HepG2 (cell line): ENCODE measurements around the gene CCNDBP1. TPM values are rescaled to one million over a fixed set of nuclear protein-coding genes. Genes with fewer than 3 reads are reported as not detected.
A peak's percentile ranks its signal among the peaks of the same experiment; 100 is the strongest.

Experiments
- CBFB ChIP-seq: sonication (generic); formaldehyde crosslinking; IDR thresholded peaks from 2 replicates; pipeline ENCODE4 v1.4.0; 2020; ENCODE audit warnings: missing genetic modification reagents
- CHD2 ChIP-seq: IDR thresholded peaks from 2 replicates; pipeline ENCODE4 v1.6.1; 2011; ENCODE audit warnings: low read depth, low read length, improper control_type of control experiment
- ETV6 ChIP-seq: sonication (generic); formaldehyde crosslinking; conservative IDR thresholded peaks from 2 replicates; pipeline ENCODE4 v1.4.0; 2020; ENCODE audit warnings: missing genetic modification reagents
- GABPB1 ChIP-seq: IDR thresholded peaks from 2 replicates; pipeline ENCODE4 v1.6.1; 2016; ENCODE audit warnings: mild to moderate bottlenecking, missing genetic modification reagents, moderate library complexity, missing compliant biosample characterization
- SPEN ChIP-seq: sonication (generic); formaldehyde crosslinking; IDR thresholded peaks from 2 replicates; pipeline ENCODE4 v1.5.1; 2020; ENCODE audit warnings: low read depth, mild to moderate bottlenecking, missing genetic modification reagents
- TCF12 ChIP-seq, 2 experiments: fragments of 450-650 bp in 1 of 2; sonication (generic) in 1 of 2; formaldehyde crosslinking in 1 of 2; IDR thresholded peaks; 2 replicates each; pipeline versions ENCODE4 v1.6.1 to v1.8.0; 2017 to 2022; ENCODE audit warnings: antibody characterized with exemption in 1 of 2, mild to moderate bottlenecking in 1 of 2, missing genetic modification reagents in 1 of 2, moderate library complexity in 1 of 2
- THAP11 ChIP-seq: IDR thresholded peaks from 2 replicates; pipeline ENCODE4 v1.6.1; 2016; ENCODE audit warnings: missing biosample characterization, missing genetic modification reagents
- ZNF136 ChIP-seq: sonication (generic); formaldehyde crosslinking; IDR thresholded peaks from 2 replicates; pipeline ENCODE4 v1.8.1; 2022; ENCODE audit warnings: low read depth, mild to moderate bottlenecking, moderate library complexity, missing genetic modification reagents
- ZNF232 ChIP-seq: sonication (generic); formaldehyde crosslinking; IDR thresholded peaks from 2 replicates; pipeline ENCODE4 v1.4.0; 2020; ENCODE audit warnings: missing genetic modification reagents, borderline replicate concordance
- ZNF430 ChIP-seq: sonication (generic); formaldehyde crosslinking; IDR thresholded peaks from 2 replicates; pipeline ENCODE4 v1.9.0; 2021; ENCODE audit warnings: mild to moderate bottlenecking, missing genetic modification reagents
- ZNF432 ChIP-seq: sonication (generic); formaldehyde crosslinking; IDR thresholded peaks from 2 replicates; pipeline ENCODE4 v1.5.0; 2020; ENCODE audit warnings: missing genetic modification reagents, mild to moderate bottlenecking, borderline replicate concordance
- ZNF510 ChIP-seq: sonication (generic); formaldehyde crosslinking; IDR thresholded peaks from 2 replicates; pipeline ENCODE4 v1.4.0; 2020; ENCODE audit warnings: low read depth, mild to moderate bottlenecking, missing genetic modification reagents
- ZNF577 ChIP-seq: sonication (generic); formaldehyde crosslinking; IDR thresholded peaks from 2 replicates; pipeline ENCODE4 v1.4.0; 2020; ENCODE audit warnings: mild to moderate bottlenecking, low read depth, missing genetic modification reagents, borderline replicate concordance
- ZNF878 ChIP-seq: sonication (generic); formaldehyde crosslinking; IDR thresholded peaks from 2 replicates; pipeline ENCODE4 v1.8.1; 2023; ENCODE audit warnings: mild to moderate bottlenecking, missing genetic modification reagents, moderate library complexity
- ZNF891 ChIP-seq: sonication (generic); formaldehyde crosslinking; IDR thresholded peaks from 2 replicates; pipeline ENCODE4 v1.5.0; 2020; ENCODE audit warnings: mild to moderate bottlenecking, missing genetic modification reagents
- polyA plus RNA-seq, 8 experiments: library from polyadenylated mRNA; depleted of rRNA in 3 of 8; stranded (reverse) in 7 of 8; unstranded in 1 of 8; fragments of >200 nt; fragmentation: Illumina TruSeq in 4 of 8; extraction: Trizol in 4 of 8; gene quantifications; 2 replicates each; pipeline versions ENCODE4 v1.2.1 to v1.2.3, GENCODE V29; 2011 to 2016; ENCODE audit warnings: low read depth in 4 of 8, missing spikeins in 1 of 8, mixed read lengths in 1 of 8; ENCODE audit not compliant: insufficient read depth in 1 of 8
- total RNA-seq, 5 experiments: library from RNA; depleted of rRNA; stranded (reverse); fragments of >200 nt; fragmentation: Illumina TruSeq; extraction: Trizol; gene quantifications; 2 replicates each; pipeline ENCODE4 v1.2.3, GENCODE V29; 2016; ENCODE audit warnings: low read depth in 1 of 5
- TF ChIP-seq, protein P1 (sequence below): sonication (generic); formaldehyde crosslinking; IDR thresholded peaks from 2 replicates; pipeline ENCODE4 v1.4.0; 2020; ENCODE audit warnings: mild to moderate bottlenecking, missing genetic modification reagents
- TF ChIP-seq, protein P2 (sequence below): sonication (generic); formaldehyde crosslinking; IDR thresholded peaks from 2 replicates; pipeline ENCODE4 v1.5.0; 2020; ENCODE audit warnings: mild to moderate bottlenecking, low read depth, missing genetic modification reagents, borderline replicate concordance
- TF ChIP-seq, protein P3 (sequence below): sonication (generic); formaldehyde crosslinking; IDR thresholded peaks from 2 replicates; pipeline ENCODE4 v1.9.0; 2021; ENCODE audit warnings: missing genetic modification reagents, borderline replicate concordance
- TF ChIP-seq, protein P4 (sequence below): sonication (generic); formaldehyde crosslinking; IDR thresholded peaks from 2 replicates; pipeline ENCODE4 v1.5.1; 2020; ENCODE audit warnings: missing genetic modification reagents, mild to moderate bottlenecking, borderline replicate concordance

CCNDBP1 gene
- total and polyA plus RNA-seq, 2 of the 13 experiments (the other 11 are each of a cell fraction or from before 2014, with no cell fraction given), result 24.8 to 42.3 TPM

DNA sequence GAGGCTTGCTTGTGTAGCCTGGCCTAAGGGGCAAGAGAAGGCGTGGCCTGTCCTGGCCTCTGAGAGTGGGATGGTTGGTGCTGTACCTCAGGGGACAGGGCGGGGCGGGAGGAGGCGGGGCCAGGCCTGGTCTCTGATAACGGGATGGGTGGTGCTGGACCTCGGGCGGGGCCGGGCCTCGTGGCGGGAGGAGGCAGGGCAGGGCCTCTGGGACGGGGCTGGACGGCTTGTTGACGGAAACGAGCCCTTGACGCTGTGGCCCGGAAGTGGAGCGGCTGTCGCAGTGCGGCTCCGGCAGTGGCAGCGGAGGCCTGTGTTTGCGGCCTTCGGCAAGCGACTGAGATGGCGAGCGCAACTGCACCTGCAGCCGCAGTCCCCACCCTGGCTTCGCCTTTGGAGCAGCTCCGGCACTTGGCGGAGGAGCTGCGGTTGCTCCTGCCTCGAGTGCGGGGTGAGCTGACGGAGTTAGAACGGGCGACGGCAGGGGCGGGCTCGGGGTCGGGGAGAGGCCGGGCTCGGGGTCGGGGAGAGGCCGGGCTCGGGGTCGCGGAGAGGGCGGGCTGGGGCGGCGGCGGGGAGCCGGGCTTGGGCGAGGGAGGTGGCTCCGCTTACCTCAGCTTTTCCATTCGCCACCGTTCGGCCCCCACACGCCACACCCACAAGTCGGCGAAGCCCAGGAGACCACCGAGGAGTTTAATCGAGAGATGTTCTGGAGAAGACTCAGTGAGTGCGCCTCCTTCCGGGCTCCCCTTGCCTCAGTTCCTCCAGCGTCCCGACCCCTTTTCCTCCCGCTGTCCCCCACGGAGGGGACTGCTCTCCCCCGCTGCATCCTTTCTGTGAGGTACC lies at the start of gene CCNDBP1 (continued):
- TF ChIP-seq ZNF510 (CRISPR knock-in tag) (no peak), TCF12 (IDR thresholded peaks at IDR 0.05) (no peak), TCF12 (CRISPR knock-in tag; IDR thresholded peaks at IDR 0.05) (0 out of 2 replicates have a peak, but pooled peaks have one; percentile 34), GABPB1 (CRISPR knock-in tag) (peak; percentile 96), CHD2 (no peak), ZNF432 (CRISPR knock-in tag) (no peak), ZNF232 (peak; percentile 76; the same call in 1 of the 2 replicates), ZNF891 (no peak), CBFB (peak; percentile 82; the same call in 1 of the 2 replicates), THAP11 (CRISPR knock-in tag) (peak; percentile 84), ZNF430 (peak; percentile 53; the same call in 1 of the 2 replicates), ZNF577 (CRISPR knock-in tag) (no peak), SPEN (CRISPR knock-in tag) (peak; percentile 76), ZNF878 (0 out of 2 replicates have a peak, but pooled peaks have one; percentile 9), ETV6 (CRISPR knock-in tag) (peak; percentile 74; the same call in 1 of the 2 replicates), ZNF136 (CRISPR knock-in tag) (no peak)
- TF ChIP-seq, protein P1, sequence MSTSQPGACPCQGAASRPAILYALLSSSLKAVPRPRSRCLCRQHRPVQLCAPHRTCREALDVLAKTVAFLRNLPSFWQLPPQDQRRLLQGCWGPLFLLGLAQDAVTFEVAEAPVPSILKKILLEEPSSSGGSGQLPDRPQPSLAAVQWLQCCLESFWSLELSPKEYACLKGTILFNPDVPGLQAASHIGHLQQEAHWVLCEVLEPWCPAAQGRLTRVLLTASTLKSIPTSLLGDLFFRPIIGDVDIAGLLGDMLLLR (CRISPR knock-in tag), result peak; percentile 57; the same call in 1 of the 2 replicates
- TF ChIP-seq, protein P2, sequence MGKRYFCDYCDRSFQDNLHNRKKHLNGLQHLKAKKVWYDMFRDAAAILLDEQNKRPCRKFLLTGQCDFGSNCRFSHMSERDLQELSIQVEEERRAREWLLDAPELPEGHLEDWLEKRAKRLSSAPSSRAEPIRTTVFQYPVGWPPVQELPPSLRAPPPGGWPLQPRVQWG, result no peak
- TF ChIP-seq, protein P3, sequence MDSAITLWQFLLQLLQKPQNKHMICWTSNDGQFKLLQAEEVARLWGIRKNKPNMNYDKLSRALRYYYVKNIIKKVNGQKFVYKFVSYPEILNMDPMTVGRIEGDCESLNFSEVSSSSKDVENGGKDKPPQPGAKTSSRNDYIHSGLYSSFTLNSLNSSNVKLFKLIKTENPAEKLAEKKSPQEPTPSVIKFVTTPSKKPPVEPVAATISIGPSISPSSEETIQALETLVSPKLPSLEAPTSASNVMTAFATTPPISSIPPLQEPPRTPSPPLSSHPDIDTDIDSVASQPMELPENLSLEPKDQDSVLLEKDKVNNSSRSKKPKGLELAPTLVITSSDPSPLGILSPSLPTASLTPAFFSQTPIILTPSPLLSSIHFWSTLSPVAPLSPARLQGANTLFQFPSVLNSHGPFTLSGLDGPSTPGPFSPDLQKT (CRISPR knock-in tag), result no peak
- TF ChIP-seq, protein P4, sequence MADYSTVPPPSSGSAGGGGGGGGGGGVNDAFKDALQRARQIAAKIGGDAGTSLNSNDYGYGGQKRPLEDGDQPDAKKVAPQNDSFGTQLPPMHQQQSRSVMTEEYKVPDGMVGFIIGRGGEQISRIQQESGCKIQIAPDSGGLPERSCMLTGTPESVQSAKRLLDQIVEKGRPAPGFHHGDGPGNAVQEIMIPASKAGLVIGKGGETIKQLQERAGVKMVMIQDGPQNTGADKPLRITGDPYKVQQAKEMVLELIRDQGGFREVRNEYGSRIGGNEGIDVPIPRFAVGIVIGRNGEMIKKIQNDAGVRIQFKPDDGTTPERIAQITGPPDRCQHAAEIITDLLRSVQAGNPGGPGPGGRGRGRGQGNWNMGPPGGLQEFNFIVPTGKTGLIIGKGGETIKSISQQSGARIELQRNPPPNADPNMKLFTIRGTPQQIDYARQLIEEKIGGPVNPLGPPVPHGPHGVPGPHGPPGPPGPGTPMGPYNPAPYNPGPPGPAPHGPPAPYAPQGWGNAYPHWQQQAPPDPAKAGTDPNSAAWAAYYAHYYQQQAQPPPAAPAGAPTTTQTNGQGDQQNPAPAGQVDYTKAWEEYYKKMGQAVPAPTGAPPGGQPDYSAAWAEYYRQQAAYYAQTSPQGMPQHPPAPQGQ (CRISPR knock-in tag), result no peak
